Dedifferentiated amniotic fluid mesenchymal stem cell (primary cell): Measurements from ENCODE around the gene RNF227.

Experiments used
- DNase-seq: peaks from one replicate; pipeline ENCODE4 v3.0.0-alpha.2; 2016; ENCODE audit errors: extremely low spot score

RNF227 gene

DNA sequence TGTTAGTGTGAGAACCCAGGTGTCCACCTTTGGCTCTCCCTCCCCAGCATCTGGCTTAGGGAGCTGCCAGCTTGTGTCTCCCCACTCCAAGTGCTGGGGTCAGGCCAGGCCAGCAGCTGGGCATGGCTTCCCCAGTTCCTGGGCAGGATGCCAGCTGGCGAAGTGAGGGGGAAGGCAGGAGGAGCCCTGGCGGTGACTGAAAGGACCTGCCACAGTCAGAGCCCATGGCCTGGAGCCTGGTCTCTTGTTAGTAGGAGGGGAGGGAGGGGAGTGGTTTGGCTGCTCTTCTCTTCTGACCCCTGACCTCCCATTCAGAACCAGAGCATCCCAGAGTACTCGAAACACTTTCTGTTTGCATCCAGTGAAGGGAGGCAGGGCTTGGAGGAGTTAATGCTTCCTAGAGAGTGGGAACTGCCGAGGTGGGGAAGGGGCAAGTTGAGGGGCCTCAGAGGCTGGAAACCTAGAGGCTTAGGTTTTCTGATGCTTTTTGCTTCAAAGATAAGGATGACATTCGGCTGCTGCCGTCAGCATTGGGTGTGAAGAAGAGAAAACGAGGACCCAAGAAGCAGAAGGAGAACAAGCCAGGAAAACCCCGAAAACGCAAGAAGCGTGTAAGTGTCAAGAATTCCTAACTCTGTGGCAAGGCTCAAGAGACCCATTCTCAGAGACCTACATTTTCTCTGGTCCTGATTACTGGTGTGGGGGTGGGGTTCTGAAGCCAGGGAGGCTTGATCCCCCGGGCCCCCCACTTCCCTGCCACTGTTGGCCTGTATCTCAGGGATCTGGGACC lies 26.7 kb downstream of the RNF227 start:
- peak; percentile 77 for DNase-seq

DNA sequence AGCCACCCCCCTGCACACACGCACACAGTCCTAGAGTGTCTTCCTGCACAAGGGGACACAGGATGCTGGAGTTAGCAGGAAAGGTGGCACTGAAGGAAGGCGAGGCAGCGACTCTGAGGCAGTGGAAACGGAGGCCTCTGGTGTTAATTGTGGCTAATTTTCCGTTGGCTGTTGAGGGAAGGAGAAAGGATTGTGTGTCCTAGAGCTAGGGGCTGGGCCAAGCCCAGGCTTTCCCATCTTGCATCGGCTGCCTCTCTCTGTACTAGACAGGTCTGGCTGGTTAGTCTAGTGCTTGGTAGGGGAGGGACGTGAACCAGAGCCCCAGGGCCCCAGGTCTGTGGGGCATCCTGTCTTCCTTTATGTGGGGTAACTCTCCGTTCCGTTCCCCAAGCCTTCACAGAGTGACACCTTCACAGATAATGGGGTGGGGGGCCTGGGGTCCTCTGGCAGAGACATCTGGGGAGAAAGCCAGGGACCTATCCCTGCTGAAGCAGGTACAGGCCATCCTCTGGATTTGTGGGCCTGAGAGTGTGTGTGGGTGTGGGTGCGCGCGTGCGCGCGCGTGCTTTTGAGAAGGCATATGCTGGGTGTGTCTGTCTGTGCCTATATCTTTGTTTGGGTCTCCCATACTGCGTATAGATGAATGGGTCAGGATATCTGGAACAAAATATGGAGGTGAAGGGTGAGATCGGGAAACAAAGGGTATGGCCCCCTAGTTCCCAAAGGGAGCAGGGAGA lies 27.7 kb downstream of the RNF227 start, which contains the start of gene CHD3:
Gene CHD3 (plus strand): TSS at position 606 of the 737 bp plus-strand sequence. CDS start 212 bp downstream, outside the sequence.
- DNase-seq = no peak

DNA sequence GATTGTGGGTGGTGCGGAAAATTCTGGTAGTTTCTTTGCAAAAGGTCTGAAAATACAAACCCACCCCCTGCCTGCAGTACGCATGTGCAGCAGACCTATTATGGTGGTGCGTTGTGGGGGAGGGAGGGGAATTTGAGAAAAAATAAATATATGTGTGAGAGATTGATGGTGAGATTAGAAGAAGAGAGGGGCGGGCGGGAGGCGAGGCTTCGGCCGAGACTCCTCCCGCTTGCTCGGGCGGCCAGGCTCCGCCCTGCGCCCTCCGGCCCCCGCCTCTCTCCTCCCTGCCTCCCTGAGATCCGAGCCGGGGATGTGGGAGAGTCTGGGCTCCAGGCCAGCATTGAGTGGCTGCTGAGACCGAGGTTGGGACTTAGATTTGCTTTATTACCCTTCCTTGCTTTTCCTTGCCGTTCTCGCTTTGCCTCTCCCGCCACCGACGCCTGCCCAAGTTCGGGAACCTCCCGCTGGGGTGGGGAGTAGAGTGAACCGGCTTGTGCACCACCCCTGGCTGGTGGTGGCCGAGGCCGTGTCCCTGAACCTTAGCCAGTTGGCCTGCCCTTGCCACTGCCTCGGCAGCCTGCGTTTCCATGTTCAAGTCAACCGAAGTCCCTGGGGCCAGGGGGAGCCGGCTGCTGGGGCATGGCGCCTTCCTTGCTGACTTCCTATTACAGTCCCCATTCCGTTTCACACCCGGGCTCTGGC lies 28.5 kb downstream of the RNF227 start:
- peak; percentile 95 for DNase-seq

DNA sequence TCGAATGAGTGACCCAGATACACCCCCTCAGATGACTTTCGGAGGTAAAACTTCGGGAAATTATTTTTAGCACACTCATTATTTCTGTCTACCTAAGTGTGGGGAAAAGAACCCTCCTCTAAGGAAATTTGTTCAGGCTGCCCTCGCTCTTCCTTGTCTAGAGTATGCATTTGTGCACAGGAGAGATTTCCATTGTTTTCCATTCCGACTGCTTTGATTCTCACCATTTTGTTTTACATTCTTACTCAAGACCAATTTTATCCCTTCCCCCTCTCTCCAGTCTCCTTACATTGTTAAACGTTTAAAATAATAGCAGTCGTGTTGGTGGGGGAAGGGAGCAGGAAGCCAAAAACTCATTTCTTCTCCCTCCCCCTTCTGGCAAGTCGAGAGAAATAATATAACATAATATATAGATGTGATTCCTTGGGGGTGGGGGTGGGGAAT lies 29.0 kb downstream of the RNF227 start:
- DNase-seq = no peak

DNA sequence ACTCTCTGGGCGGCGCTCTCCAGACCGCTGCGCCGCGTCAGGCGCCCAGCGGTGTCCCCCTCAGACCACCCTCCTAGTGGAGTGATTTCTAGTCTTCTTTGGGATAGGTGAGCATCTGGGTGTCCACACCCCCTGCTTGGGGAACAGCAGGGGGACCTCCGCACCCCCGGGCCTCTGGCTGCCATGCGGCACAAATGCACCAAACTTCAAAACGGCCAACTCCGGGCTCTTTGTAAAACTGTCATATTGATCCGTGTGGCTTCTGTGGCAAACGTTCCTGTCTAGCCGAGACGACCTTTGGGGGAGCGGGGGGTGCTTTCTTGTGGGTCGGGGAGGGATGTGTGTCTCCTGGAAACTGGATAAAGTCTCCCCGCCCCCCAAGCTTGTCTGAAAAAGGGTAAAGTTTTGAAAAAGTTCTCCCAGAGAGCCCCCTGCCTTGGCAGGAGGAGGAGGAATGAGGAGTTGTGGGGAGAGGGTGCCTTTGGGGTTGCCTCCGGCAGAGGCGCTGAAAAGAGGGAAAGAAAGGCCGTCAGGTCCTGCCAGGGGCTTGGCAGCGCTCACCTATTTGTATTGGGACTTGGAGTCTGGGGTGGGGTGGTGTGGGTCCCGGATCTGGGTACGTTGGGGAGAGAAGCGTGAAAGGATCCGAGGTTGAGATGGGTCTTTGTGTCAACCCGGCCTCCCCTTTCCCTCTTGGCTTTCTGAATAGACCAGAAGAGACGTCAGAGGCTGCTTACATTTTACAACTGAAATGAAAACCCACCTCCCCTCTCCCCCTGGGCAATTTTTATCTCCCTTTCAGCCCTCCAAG lies 29.7 kb downstream of the RNF227 start:
- no peak for DNase-seq

DNA sequence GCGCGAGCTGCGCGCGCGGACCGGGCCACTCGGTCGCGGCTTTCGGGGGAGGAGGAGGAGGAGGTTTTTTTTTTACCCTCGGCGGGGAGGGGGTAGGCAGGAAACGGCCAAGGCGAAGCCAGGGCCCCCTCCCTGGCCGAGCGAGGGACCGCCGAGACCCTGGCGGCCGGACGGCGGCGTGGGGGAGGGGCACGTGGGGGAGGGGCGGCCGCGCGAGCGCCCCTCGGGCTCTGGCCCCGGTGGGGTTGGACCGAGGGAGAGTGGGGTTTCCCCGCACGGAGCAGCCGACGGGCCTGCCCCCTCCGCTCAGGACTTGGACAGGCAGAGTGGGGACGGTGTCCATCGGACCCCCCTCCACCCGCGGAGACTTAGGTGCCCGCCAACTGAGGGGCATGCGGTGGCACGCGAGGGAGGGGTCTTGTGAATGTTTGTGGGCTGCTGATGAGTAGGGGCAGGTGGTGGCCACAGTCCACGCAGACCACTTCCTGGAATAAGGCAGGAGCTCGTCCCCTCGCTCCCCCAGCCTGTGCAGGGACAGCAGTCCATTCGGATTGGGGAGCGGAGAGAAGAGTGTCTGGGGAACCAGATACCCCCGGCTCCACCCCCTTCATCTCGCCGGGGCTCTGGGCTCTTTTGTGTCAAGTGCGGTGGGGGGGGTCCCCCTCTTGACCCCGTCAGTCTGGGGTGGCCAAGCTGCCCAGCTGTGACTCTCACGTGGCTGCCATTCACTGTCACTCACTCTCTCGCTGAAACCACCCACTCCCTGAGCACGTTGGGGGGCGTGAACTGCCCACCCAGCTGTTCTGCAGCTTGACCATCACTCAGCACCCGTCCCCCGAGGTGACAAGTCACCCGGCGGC lies 30.5 kb downstream of the RNF227 start:
- no peak for DNase-seq

DNA sequence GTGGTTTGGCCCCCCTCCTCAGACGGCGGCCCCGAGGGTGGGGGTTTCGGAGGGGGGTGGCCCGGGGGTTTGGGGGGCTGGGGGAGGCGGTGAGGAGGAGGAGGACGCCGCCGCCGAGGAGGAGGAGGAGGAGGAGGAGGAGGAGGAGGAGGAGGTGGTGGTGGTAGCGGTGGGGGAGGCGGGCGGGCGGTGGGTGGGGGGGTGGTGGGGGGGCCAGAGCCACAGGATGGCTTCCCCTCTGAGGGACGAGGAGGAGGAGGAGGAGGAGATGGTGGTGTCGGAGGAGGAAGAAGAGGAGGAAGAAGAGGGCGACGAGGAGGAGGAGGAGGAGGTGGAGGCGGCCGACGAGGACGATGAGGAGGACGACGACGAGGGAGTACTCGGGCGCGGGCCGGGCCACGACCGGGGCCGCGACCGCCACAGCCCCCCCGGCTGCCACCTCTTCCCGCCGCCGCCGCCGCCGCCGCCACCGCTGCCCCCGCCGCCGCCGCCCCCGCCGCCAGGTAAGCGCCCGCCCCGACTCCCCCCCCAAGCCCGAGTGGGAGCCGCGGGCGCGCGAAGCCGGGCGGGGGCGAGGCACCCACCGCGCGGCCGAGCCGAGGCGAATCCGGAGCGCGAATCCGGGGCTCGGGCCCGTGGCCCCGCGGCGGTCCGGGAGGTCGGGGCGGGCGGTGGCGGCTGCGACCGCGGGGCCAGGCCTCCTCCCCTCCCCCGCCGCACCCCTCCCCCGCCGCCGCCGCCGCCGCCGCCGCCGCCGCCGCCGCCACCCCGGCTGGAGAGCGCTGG lies 31.3 kb downstream of the RNF227 start:
- no peak for DNase-seq

DNA sequence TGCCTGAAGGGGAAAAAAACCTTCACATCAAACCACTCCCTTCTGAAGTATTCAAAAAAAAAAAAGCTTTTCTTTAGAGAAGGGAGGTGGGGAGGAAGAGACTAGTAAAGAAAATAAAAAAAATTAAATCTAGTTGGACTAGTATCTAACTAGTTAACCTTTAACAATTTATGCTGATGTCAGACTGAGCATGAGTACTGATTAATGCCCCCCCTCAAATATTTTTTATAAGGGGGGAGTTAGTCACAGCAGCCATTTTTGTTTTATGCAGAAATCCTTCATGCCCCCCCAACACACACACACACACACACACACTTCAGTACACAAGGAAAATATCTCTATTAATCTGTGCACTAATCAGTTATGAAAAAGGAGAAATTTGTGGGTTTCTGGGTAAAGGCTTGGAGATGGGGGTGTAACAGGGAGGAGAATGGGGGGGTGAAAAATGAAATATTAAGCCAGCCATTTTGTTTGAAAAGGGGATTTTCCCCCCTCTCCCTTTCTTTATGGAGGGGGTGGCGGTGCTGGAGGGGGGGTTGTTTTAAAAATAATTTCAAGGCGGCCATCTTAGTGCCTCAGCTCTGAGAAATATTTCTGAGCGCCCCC lies 32.2 kb downstream of the RNF227 start:
- no peak for DNase-seq

DNA sequence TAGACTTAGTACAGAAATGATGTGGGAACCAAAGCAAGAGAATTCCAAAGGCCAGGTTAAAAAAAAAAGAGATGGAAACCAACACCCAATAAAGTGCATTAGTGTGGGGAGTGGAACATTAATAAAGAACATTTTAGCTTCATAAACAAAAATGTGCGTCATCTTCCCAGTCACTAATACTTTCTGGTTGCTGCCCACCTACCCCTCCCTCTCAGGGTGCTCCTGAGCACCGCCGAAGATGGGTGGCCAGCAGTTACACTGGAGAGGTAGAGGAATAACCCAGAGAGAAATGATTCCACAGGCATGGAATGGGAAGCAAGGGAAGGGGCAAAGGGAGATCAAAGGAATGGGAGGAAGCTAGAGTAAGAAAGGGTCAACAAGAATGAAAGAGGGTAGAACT lies 33.5 kb downstream of the RNF227 start:
- DNase-seq = no peak

DNA sequence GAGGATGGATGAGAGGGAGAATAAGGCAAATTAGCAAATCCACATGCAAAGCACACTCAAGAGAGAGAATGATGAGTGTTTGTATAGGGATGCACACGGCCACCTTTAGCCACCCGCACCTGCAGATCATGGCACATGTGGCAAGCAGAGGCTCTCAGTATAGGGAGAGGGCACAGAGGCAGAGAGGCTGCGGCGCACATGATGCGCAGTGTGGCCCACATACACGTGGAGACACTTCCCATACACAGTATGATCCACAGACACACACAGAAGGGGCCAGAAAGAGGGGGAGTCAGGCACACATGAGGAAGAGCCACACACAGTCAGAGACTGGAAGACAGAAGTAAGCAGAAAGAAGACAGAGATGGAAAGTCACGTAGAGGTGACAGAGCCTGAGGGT lies 34.0 kb downstream of the RNF227 start:
- DNase-seq = no peak

DNA sequence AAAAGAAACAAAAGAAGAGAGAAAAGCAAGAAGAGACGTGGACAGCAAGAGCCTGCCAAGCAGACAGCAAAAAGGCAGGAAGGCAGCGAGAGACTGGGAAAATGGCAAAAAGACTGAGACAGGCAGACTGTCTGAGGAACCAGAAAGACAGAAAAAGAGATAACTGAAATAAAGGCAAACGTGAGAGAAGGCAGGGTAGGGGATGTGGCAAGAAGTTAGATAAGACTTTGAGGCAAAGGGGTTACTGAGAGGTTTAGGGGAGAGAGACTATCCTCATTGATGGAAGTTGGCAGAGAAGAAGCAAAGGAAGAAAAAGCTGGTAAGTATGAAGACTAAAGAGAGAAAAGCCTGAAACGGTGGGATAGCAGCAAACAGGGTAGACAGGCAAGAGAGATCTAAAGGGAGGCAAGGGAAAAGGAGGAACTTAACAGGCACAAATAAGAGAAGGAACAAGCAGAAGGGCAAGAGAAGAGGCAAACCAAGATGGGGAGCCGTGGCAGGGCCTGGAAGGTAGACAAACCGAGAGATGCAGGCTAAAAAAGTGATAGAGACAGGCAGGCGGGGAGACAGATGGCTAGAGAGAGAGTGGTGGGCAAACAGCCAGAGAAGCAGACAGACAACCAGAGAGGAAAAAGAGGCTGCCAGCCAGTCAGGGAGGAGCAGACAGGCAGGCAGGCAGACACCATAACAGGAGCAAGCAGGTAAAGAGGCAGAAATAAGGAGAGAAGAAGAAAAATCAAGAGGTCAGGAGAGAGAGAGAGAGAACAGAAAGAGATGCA lies 34.6 kb downstream of the RNF227 start:
- DNase-seq = no peak

DNA sequence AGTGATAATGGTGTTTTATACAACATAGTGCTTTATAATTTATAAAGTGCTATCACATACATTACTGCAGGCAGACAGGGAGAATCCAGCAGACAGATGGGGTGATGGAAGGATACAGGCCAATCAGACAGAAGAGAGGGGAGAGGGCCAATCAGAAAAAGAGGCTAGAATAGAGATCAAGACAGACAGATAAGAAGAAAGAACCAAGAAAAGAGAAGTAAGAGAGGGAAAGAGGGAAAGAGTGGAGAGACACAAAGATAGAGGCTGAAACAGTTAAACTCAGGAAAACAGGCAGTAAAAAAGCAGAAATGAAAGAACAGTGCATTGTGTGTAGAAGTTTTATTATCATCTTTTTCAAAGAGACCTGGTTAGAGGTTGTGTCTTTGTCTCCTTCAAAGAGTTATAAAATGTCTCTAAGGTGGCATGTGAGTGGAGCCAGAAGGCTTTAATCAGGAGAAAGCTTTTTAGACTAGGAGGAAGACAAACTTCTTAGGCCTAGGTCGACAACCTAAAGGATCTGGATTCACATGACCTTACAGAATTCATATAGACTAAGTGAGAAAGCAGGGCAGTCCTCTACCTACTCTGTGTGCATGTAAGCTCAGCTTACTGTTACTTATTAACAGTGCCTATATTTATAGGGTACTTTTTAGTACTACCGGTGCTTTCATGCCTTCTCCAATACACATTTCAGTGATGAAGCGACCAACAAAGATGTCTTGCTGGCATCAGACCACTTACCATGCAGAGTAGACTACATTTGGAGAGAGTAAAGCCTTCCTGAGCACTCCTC lies 35.8 kb downstream of the RNF227 start:
- no peak for DNase-seq

DNA sequence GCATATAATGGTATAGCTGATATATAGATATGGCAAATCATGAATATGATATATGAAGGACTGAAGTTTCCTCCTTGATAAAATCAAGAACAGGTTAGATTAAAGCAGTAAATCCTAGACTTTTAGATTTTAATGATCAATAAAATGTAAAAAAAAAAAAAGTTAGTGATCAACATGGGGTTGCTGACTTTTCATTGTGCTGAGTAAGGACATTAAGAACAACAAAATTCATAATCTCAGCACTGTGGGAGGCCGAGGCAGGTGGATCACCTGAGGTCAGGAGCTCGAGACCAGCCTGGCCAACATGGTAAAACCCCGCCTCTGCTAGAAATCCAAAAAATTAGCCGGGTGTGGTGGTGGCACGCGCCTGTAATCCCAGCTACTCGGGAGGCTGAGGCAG lies 37.9 kb downstream of the RNF227 start:
- DNase-seq = no peak

DNA sequence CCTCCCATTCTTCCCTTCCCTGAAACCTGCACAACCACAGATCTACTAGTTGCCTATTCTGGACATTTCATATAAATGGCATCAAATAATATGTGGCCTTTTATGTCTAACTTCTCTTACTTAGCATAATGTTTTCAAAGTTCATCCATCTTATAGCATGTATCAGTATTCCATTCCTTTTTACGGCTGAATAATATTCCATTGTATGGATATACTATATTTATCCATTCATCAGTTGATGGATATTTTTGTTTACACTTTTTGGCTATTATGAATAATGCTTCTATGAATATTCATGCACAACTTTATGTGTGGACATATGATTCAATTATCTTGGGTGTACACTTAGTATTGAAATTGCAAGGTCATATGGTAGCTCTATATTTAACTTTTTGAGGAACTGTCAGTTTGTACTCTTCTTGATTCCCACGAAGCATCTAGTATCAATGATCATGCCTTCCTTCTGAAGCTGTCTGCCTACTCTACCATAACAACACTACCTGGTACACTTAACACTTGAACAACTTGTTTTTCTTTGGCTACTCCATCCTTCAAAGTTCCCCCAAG lies 40.2 kb downstream of the RNF227 start:
- no peak for DNase-seq

DNA sequence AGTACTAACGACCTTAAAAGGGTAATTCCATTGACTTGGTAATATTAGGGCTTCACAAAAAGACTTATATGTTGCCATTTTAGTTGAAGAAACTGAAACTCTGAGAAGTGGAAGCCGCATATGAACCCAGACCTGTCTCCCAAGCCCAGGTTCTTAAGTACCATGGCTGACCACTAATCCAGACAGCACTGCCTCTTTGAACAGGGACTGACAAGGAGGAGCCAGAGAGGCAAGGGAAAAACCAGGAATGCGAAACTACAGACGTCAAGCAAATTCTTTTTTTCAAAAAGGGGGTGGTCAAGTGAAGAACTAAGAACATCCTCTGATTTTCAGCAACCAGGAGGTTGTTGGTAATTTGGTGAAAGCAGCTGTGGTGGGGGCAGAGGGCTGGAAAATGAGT lies 43.0 kb downstream of the RNF227 start:
- no peak for DNase-seq

DNA sequence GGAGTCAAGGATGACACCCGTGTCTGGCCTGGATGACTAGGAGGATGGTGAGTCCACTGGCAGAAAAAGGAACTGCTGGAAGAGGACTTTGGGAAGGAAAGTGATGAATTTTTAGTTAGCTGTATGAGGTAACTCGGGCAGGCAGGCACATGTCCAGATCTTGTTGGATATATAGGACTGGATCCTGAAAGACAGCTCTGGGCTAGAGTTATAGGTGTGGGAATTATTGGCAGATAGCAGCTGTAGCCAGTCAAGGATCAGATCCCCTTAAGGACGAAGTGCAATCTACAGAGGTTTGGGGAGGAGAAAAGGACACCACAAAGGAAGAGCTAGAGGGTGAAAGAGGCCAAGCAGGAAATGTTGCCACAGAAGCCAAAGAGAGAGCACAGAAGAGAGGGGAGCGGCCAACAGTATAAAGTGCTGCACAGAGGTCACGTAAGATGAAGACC lies 48.2 kb downstream of the RNF227 start:
- no peak for DNase-seq

DNA sequence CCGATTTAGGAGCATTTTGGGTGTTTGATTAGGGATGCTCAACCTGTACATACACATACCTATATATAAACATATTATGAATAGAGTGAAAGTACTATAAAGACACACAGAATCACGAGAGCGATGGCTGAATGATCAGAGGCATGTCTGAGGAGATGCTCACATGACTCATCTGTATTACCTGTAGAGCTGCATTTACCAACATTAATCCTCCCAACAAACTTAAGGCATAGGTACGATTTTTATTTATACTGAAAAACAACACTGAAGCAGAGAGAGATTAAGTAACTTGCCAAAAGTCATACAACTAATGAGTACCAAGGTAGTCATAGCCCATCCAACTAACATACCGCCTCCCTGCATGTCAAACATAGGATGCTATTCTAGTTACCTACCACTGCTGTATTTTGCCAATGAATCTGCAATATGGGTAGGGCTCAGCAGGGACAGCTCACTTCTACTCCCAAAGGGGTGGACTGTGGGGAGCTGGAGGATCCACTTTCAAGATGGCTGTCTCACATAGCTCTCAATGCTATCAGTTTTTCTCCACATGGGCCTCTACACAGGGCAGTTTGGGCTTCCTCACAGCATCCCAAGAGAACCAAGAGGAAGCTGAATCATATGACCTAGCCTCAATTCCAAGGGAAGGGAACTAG lies 51.0 kb downstream of the RNF227 start:
- no peak for DNase-seq
